ENCODE measurements around the gene CLDN24.

- TF ChIP-seq CTCF (IDR thresholded peaks at IDR 0.05) (no peak), POLR2A (IDR thresholded peaks at IDR 0.05) (no peak)
Measured at GRCh38 chr4:183314806-183315205, 7.4 kb downstream of the CLDN24 start.

Data from lower leg skin (tissue), 3 donors.